Stimulated activated memory B cell treated with anti-CD40 and anti-IgM and Interleukin-4, amounts not matched to agents 10 μg/mL and 1 μg/mL and 100 μg/mL, for 72 hours (primary cell): ENCODE data around the gene GABPA.
"Not testable (repeated sequence)": the region's sequence is repeated elsewhere in the genome, so short reads cannot be mapped to it uniquely, and the experiment has no call there.

ENCODE experiments used
- ATAC-seq: fragments of 150-1000 bp; cut with Tn5 transposase; 2 replicates; pipeline ENCODE4 v1.10.0; 2021
- H3K27ac Mint-ChIP-seq: one replicate; pipeline ENCODE4 v1.8.0; 2022; ENCODE audit warnings: mild to moderate bottlenecking, mixed read lengths
- H3K27me3 Mint-ChIP-seq: one replicate; pipeline ENCODE4 v1.8.0; 2022; ENCODE audit warnings: mixed read lengths
- H3K36me3 Mint-ChIP-seq: one replicate; pipeline ENCODE4 v1.8.0; 2022; ENCODE audit warnings: mixed read lengths
- H3K4me1 Mint-ChIP-seq: one replicate; pipeline ENCODE4 v1.8.0; 2022; ENCODE audit warnings: mixed read lengths
- H3K4me3 Mint-ChIP-seq: one replicate; pipeline ENCODE4 v1.8.0; 2022; ENCODE audit warnings: mild to moderate bottlenecking, moderate library complexity, mixed read lengths
- H3K9me3 Mint-ChIP-seq: one replicate; pipeline ENCODE4 v1.8.0; 2022; ENCODE audit warnings: mixed read lengths

GABPA gene

DNA sequence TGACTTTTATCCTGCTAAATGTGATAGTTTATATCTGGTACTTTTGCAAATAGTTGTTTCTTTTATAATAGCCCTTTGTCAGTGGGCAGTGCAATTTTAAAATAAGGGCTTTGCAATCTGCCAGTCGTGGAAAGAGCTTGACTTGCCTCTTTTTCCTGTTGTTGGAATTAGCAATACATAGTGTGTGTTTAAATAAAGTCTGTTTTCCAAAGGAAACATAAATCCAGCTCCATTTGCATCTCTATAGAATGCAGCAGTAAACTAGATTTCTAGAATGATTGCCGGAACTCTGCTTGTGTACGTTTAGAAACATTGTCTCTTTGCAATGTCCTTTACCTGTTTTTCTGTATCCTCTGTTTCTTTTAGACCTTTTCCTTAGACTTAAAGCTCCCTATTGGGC is 33.1 kb downstream of the GABPA start:
- Mint-ChIP-seq H3K27ac (no peak overlapping the region), H3K36me3 (peaks cover 44% of the 10 kb centered on the region), H3K27me3 (no peaks in the 10 kb centered on the region), H3K4me1 (no peaks in the 10 kb centered on the region), H3K4me3 (no peak overlapping the region), H3K9me3 (no peaks in the 10 kb centered on the region)
- no peak for ATAC-seq

DNA sequence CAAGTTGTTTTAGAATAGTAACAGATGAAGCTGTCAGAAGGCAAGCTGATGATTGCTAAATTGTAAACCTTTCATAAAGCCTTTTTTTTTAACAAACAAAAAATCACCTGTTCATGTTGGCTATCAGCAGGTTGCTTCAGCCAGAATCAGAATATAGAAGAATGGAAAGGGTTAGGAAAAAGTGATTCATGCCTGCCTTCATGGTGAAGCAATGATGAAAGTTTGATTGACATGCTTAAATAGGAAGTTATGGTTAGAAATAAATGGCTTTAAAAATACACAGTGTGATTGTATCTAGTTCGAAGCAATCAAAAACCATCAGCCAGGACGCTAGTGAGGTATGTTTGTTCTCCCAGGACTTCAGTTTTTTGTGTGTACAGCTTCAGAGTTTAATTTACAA is 37.9 kb downstream of the GABPA start:
- Mint-ChIP-seq H3K36me3 (peaks cover 8% of the 10 kb centered on the region), H3K27me3 (no peaks in the 10 kb centered on the region), H3K27ac (no peak overlapping the region), H3K4me3 (no peak overlapping the region), H3K9me3 (no peaks in the 10 kb centered on the region), H3K4me1 (no peaks in the 10 kb centered on the region)
- no peak for ATAC-seq

DNA sequence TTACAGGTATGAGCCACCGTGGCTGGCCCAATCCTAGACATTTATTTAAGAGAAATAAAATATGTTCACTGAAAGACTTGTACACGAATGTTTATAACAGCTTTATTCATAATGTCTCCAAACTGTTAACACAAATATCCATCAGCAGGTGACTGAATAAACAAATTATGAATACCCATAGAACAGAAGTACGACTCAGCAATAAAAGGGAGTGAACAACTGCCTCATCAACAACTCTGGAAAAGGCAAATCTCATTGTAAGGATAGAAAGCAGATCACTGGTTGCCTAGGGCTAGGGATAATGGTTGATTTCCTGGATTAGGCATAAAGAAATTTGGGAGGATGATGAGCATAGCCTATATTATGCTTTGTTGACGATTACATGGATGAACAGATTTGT is 41.7 kb downstream of the GABPA start:
- ATAC-seq, result no peak
- Mint-ChIP-seq H3K27me3 (no peaks in the 10 kb centered on the region), H3K4me1 (no peaks in the 10 kb centered on the region), H3K4me3 (no peak overlapping the region), H3K9me3 (peaks cover 2% of the 10 kb centered on the region), H3K27ac (no peak overlapping the region), H3K36me3 (no peaks in the 10 kb centered on the region)

DNA sequence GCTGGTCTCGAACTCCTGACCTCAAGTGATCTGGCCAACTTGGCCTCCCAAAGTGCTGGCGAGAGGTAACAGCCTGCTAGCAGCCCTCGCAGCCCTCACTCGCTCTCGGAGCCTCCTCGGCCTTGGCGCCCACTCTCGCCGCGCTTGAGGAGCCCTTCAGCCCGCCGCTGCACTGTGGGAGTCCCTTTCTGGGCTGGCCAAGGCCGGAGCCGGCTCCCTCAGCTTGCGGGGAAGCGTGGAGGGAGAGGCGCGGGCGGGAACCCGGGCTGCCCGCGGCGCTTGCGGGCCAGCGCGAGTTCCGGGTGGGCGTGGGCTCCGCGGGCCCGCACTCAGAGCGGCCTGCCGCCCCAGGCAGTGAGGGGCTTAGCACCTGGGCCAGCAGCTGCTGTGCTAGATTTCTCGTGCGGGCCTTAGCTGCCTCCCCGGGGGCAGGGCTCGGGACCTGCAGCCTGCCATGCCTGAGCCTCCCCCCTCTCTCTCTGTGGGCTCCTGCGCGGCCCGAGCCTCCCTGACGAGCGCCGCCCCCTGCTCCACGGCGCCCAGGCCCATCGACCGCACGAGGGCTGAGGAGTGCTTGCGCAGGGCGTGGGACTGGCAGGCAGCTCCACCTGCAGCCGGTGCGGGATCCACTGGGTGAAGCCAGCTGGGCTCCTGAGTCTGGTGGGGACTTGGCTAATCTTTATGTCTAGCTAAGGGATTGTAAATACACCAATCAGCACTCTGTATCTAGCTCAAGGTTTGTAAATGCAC is 43.5 kb downstream of the GABPA start:
- not testable (repeated sequence) for H3K4me3 Mint-ChIP-seq, H3K36me3 Mint-ChIP-seq, H3K9me3 Mint-ChIP-seq, H3K27me3 Mint-ChIP-seq, H3K27ac Mint-ChIP-seq, ATAC-seq, H3K4me1 Mint-ChIP-seq

DNA sequence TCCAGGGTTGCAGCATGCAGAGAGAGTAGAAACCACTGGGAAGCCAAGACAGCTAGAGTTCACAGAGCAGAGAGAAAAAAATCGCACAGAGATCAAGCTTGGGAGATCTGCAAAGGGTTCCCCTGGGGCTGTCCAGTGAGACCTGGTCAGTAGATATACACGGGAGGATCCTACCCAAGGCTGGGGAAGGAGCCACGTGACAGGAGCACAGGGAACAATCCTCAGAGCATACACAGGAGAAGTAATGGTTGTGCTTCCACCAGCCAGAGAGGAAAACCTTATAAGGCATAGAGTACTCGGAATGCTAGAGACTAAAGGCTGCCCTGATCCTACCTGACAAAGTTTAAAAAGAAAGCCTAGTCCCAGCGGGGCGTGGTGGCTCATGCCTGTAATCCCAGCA is 53.9 kb downstream of the GABPA start:
- no peaks in the 10 kb centered on the region for H3K4me1 Mint-ChIP-seq
- no peak overlapping the region for H3K4me3 Mint-ChIP-seq
- no peaks in the 10 kb centered on the region for H3K36me3 Mint-ChIP-seq
- peaks cover 2% of the 10 kb centered on the region for H3K9me3 Mint-ChIP-seq
- no peak for ATAC-seq
- peaks cover 30% of the 10 kb centered on the region for H3K27me3 Mint-ChIP-seq
- H3K27ac Mint-ChIP-seq, result no peak overlapping the region

DNA sequence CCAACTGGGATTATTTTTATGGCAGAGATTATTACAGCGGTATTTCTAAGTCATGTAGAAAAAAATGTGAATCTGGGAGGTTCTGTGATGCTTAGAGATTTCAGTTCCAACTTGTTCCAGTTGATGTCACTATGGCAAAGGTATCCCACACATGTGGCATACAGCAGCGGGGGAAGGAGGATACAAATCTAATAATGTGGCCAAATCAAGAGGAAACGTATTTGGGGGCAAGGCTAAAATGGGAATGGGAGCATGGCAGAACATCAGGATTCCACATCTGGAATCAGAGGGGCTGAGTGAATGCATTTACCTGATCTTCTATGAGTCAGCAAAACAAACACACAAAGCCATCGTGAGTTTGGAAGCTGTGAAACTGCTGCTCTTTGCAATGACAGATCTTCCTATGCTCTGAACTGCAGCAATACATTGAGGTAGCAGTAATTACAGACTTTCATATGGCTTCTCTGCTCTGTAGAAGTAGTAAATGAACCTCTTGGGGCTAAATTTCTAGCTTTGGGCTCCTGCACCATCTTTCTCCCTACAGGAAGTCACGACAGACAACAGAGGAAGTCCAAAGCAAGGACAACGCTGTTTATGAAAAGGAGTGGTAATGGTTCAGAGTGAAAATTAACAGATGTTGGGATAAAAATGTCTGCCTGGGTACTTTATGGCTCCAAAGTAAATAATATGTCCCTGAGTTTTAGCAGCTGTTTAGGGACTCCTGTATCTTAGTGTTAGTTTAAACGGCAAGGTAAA is 55.5 kb downstream of the GABPA start:
- Mint-ChIP-seq H3K4me1 (no peaks in the 10 kb centered on the region), H3K27me3 (peaks cover 41% of the 10 kb centered on the region), H3K27ac (peak overlapping the region; percentile 9), H3K36me3 (no peaks in the 10 kb centered on the region), H3K9me3 (no peaks in the 10 kb centered on the region), H3K4me3 (peak overlapping the region; percentile 60)
- peak; percentile 64 for ATAC-seq

DNA sequence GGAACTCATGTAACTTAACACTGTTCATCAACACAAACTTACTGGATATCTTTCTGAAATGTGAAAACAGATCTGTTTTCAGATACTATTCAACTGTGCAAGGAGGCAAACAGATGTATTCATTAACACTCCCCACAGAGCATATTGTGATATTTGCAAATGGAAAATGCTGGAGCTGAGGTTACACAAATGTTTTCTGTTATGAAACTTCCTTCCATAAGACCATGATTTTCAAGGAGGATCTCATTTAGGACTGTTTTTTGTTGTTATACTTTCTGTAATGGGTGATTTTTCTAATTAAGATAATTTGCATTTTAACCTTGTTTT is 56.1 kb downstream of the GABPA start:
- Mint-ChIP-seq H3K27me3 (peaks cover 45% of the 10 kb centered on the region), H3K36me3 (no peaks in the 10 kb centered on the region), H3K4me3 (peak overlapping the region; percentile 60), H3K4me1 (no peaks in the 10 kb centered on the region), H3K27ac (peak overlapping the region; percentile 9), H3K9me3 (no peaks in the 10 kb centered on the region)
- no peak for ATAC-seq

DNA sequence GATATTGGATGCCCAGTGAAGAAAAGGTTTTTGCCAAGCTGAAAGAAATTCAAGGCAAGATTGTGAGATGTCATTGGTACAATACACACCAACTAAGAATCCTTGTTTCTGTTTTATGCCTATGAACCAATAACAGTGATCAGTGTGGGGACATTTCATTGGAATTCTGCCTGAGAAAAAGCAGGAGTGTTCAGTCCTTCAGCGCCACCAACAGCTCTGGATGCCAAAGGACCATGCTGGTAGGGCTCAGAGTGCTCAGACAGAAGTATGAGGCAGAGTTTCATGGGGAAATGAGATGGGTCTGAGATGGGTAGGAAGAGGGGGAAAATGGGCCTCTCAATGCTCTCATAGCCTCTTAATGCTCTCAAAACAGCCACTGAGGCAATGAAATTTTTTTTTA is 56.5 kb downstream of the GABPA start:
- ATAC-seq, result no peak
- Mint-ChIP-seq H3K36me3 (no peaks in the 10 kb centered on the region), H3K4me3 (no peak overlapping the region), H3K9me3 (no peaks in the 10 kb centered on the region), H3K27me3 (peaks cover 41% of the 10 kb centered on the region), H3K4me1 (no peaks in the 10 kb centered on the region), H3K27ac (peak overlapping the region; percentile 9)

DNA sequence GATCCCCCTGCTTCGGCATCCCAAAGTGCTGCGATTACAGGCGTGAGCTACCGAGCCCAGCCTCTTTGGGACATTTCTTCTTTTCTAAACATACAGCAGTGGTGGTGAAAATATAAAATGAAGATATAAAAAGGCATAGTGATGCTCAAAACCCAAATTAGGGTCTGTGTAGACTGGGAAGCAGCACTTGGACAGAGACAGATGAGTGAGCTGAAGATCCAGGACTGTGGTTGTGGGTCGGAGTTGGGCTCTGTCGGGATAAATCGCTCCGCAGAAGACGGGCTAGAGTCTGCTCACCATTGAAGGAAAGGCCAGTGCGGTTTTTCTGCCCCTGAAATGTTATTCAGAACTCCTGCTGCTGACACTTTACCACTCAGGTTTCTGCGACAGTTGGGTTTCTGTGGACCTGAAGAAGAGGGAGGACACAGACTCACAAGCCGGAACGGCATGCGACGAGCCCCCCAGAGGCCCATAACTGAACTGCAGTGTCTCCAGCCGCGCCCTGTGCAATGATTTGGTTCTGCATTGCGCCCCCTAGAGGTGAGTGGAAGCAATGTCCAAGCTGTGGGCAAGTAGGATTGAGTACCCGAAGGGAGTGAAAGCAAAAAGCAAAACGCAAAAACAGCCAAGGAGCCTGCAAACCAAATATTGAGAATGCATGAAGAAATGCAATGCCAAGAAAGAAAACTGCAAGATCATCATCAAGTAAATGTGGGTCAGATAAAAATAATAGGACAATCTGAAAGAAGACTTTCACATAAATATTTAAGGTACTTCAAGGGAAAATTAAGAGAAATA is 66.6 kb downstream of the GABPA start:
- Mint-ChIP-seq H3K27me3 (peaks cover 36% of the 10 kb centered on the region), H3K36me3 (no peaks in the 10 kb centered on the region), H3K4me1 (peaks cover 9% of the 10 kb centered on the region), H3K27ac (no peak overlapping the region), H3K9me3 (no peaks in the 10 kb centered on the region), H3K4me3 (peak overlapping the region; percentile 19)
- peak; percentile 92 for ATAC-seq

DNA sequence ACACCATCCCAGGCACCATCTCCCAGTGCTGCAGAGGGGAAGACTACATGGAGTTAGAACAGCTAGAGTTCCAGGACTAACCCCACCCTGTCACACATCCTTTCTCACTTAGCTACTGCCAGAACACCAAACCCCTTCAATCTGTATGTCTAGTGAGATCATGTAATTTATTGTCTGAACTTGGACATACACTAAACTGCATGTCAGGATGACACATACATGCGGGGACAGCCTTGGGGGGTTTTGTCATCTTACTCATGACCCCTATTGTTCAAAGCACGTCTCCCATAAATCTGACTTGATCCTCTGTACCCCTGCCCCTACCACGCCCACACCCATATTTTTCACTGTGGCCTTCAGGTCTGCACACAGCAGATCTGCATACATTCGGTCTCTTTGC is 71.3 kb downstream of the GABPA start:
- Mint-ChIP-seq H3K9me3 (no peaks in the 10 kb centered on the region), H3K27ac (no peak overlapping the region), H3K4me1 (peaks cover 9% of the 10 kb centered on the region), H3K36me3 (no peaks in the 10 kb centered on the region), H3K4me3 (no peak overlapping the region), H3K27me3 (peaks cover 35% of the 10 kb centered on the region)
- no peak for ATAC-seq

DNA sequence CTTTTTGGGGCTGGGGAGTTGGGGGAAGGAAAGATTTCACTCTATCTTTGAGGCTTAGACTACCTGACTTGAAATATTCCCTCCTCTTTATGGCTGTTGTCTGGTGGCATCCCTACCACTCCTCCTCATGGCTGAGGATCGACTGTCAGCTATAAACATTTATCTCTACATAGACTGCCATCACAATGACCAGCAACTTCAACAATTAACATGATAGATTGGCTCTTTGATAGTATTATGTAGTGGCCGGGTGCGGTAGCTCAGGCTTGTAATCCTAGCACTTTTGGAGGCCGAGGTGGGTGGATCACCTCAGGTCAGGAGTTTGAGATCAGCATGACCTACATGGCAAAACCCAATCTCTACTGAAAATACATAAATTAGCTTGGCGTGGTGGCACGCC is 72.4 kb downstream of the GABPA start:
- no peaks in the 10 kb centered on the region for H3K4me1 Mint-ChIP-seq
- H3K4me3 Mint-ChIP-seq, result no peak overlapping the region
- peaks cover 24% of the 10 kb centered on the region for H3K27me3 Mint-ChIP-seq
- ATAC-seq, result no peak
- H3K27ac Mint-ChIP-seq, result no peak overlapping the region
- no peaks in the 10 kb centered on the region for H3K36me3 Mint-ChIP-seq
- no peaks in the 10 kb centered on the region for H3K9me3 Mint-ChIP-seq

DNA sequence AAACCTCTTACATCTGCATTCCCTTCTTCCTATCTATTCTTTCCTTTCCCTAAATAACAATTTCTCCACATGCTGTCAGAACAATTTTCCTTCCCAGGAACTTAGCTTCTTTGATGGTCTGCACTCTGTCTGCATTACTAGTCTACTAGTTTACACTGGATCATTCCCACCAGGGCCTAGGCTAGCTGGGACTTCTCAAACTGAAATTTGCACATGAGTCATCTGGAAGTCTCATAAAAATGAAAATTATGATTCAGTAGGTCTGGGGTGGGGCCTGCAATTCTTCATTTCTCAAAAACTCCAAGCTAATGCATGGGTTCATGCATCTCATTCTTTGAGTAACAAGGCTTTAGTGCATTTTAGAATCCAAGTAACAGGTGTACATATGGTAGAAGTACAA is 74.2 kb downstream of the GABPA start:
- no peak for ATAC-seq
- no peak overlapping the region for H3K4me3 Mint-ChIP-seq
- no peaks in the 10 kb centered on the region for H3K9me3 Mint-ChIP-seq
- H3K27ac Mint-ChIP-seq, result no peak overlapping the region
- no peaks in the 10 kb centered on the region for H3K4me1 Mint-ChIP-seq
- H3K36me3 Mint-ChIP-seq, result no peaks in the 10 kb centered on the region
- peaks cover 12% of the 10 kb centered on the region for H3K27me3 Mint-ChIP-seq

DNA sequence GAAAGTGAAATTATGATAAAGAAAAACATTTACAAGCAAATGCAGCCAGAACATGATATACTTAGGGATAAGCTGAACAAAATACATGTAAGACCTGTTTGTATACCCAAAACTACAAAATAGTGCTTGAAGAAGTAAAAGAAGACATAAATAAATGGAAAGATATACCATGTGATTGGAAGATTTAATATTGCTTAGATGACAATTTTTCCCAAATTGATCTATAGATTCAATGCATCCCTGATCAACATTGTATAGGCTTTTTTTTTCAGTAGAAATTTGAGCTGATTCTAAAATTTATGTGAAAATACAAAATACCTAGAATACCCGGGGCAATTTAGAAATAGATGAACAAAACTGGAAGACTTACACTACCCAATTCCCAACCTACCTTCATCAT is 76.4 kb downstream of the GABPA start:
- H3K27me3 Mint-ChIP-seq, result no peaks in the 10 kb centered on the region
- H3K4me3 Mint-ChIP-seq, result no peak overlapping the region
- ATAC-seq, result no peak
- H3K9me3 Mint-ChIP-seq, result no peaks in the 10 kb centered on the region
- no peak overlapping the region for H3K27ac Mint-ChIP-seq
- H3K4me1 Mint-ChIP-seq, result no peaks in the 10 kb centered on the region
- no peaks in the 10 kb centered on the region for H3K36me3 Mint-ChIP-seq

DNA sequence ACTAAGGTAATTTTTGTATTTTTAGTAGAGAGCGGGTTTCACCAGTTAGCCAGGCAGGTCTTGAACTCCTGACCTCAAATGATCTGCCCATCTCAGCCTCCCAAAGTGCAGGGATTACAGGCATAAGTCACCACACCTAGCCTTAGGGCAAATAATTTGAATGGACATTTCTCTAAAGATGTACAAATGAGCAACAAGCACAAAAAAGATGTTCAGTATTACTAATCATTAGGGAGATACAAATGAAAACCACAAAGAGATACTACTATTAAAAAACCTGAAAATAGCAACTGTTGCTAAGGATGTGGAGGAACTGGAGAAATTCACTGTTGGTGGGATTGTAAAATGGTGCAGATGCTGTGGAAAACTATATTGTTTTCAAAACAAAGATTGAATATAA is 79.1 kb downstream of the GABPA start:
- Mint-ChIP-seq H3K4me1 (no peaks in the 10 kb centered on the region), H3K27me3 (no peaks in the 10 kb centered on the region), H3K4me3 (no peak overlapping the region), H3K36me3 (no peaks in the 10 kb centered on the region), H3K27ac (no peak overlapping the region), H3K9me3 (no peaks in the 10 kb centered on the region)
- ATAC-seq, result no peak

DNA sequence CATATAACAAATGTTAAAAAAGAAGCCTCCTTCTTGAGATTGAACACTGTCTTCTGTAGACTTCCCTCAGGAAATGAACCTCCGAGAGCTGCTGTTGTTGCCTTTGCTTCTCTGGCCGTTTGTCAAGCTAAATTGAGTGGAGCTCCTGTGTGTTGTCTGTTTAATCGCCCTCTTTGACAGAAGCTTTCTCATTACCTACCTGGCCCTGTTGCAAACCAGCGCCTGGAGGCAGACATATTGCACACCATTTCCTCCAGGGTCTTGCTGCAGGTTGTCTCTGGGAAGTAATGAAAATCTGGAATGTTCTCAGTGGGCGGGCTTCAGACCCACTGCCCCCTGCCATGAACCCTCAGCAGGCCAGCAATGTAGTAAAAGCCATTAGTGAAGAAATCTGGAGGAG is 83.3 kb downstream of the GABPA start:
- H3K4me3 Mint-ChIP-seq, result no peak overlapping the region
- no peaks in the 10 kb centered on the region for H3K36me3 Mint-ChIP-seq
- no peaks in the 10 kb centered on the region for H3K9me3 Mint-ChIP-seq
- H3K27me3 Mint-ChIP-seq, result no peaks in the 10 kb centered on the region
- no peak for ATAC-seq
- no peak overlapping the region for H3K27ac Mint-ChIP-seq
- no peaks in the 10 kb centered on the region for H3K4me1 Mint-ChIP-seq

DNA sequence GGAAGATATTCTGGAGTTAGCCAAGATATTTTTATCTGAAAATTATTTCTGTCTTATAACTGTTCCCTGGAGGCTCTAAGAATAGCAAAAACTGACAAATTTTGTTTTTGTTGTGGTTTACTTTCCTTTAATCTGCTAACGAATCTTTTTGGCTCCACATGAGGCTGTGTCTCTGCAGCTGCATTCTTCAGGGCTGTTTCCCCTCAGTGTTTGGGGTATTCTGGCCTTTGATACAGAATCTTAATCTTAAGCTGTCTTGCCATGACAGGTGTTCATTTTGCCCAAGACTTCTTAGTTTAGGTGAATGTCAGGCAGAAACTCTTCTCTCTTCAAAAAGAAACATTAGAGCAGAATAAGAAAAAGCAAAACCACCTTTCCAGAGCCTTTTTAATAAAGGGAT is 83.8 kb downstream of the GABPA start:
- no peaks in the 10 kb centered on the region for H3K4me1 Mint-ChIP-seq
- no peak overlapping the region for H3K4me3 Mint-ChIP-seq
- H3K27ac Mint-ChIP-seq, result no peak overlapping the region
- ATAC-seq, result no peak
- no peaks in the 10 kb centered on the region for H3K9me3 Mint-ChIP-seq
- no peaks in the 10 kb centered on the region for H3K27me3 Mint-ChIP-seq
- H3K36me3 Mint-ChIP-seq, result no peaks in the 10 kb centered on the region
